OCI-M2 (cell line): ENCODE results near the gene OR14C36.
"Not testable (repeated sequence)": the region's sequence is repeated elsewhere in the genome, so short reads cannot be mapped to it uniquely, and the experiment has no call there.

Source experiments
- DNase-seq: peaks from one replicate; lab custom pipeline; 2025; ENCODE audit not compliant: unreplicated experiment; lab: John Stamatoyannopoulos, UW

The OR14C36 gene, protein sequence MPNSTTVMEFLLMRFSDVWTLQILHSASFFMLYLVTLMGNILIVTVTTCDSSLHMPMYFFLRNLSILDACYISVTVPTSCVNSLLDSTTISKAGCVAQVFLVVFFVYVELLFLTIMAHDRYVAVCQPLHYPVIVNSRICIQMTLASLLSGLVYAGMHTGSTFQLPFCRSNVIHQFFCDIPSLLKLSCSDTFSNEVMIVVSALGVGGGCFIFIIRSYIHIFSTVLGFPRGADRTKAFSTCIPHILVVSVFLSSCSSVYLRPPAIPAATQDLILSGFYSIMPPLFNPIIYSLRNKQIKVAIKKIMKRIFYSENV

DNA sequence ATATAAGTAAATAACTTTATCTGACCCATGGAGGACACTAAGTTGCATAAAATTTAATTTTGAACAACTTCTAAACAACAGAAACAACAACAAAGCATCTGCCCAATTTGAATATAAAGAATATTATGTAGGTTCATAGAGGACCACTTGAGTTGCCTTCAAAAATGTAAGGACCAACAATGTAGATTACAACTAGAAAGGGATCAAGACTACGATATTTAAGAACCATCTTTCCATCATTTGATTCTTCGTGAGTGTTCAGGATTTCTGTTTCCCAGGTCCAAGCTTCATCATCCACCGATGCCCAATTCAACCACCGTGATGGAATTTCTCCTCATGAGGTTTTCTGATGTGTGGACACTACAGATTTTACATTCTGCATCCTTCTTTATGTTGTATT lies at the start of gene OR14C36:
Gene OR14C36 (plus strand): TSS at position 301 of the 400 bp plus-strand sequence. CDS start 0 bp downstream, at position 301.
- no peak for DNase-seq

DNA sequence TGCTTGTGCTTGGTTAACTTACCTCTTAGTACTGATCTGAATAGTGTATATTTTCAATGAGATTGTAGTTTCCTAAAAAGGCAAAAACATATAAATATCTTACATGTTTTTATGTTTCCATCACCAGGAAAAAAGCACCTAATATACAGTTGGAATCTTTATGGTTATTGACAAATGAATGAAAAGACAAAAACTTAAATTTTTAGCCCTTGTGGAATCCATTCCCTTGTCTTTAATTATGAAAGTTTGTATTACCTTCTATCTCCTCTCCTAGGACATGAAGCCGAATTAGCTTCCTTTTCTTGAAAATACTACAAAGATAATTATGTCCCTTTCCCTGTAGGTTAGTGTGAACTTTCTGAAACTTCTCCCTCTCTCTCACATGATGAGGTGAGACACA lies 45.3 kb upstream of the OR14C36 start, which contains the start of gene OR2T12:
Gene OR2T12 (minus strand): TSS at position 101 of the 400 bp plus-strand sequence. CDS start 7,846 bp downstream, outside the sequence.
- DNase-seq: no peak

DNA sequence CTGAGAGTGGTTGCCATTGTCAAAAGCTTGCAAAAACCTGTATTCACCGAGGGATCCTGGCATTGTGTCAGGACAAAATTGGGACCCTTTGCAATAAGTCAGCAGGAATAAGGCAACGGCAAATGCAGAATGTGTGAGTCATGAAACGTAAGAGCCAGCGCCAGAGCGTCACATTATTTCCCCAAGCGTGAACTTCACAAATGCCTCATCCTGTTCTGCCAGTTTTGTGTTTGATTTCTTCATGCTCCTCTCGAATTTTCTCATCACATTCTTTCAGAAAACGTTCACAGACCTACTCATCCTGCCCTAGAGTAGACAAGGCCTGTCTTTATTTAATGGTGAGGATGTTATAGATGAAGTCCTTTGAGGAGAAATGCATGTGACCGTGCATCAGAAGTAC lies 42.9 kb upstream of the OR14C36 start:
- not testable (repeated sequence) for DNase-seq

DNA sequence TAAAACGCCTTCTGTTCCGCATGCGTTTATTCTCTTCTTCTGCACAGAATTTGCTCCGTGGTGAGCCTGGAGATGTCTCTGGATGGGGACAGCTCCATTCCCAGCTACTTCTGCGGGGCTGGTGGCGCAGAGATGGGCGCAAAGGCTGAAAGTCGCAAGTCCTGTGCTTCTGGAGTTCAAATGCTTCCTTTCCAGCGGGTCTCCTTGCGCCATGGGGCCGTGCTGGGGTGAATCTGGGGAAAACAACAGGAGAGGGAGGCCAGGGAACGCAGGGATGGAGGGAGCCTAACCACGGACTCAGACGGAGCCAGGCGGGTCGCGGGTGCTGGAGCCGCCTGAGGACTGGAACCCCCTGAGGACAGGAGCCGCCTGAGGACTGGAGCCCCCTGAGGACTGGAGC lies 42.5 kb upstream of the OR14C36 start:
- no peak for DNase-seq

DNA sequence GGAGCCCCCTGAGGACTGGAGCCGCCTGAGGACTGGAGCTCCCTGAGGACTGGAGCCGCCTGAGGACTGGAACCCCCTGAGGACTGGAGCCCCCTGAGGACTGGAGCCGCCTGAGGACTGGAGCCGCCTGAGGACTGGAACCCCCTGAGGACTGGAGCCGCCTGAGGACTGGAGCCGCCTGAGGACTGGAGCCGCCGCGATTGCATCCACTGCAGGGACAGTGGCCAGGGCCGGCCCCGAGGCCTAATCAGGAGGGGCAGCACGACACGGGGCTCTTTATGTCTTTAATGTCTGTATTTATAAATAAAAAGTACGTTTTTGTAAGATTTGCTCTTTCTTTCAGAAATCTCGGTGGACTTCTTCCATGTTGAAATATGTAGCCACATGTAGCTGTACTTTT lies 41.8 kb upstream of the OR14C36 start:
- not testable (repeated sequence) for DNase-seq

DNA sequence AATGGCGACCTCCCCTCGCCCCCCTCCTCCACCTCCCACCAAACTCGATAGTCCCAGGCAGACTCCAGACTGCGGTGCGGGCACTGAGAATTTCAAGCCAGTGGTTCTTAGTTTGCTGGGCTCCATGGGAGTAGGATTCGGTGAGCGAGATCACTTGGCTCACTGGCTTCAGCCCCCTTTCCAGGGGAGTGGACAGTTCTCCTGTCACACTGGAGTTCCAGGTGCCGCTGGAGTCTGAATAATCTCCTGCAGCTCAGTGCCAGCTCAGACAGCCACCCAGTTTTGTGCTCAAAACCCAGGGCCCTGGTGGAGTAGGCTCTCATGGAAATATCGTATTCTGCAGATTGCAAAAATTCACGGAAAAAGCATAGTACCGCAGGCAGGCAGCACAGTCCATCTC lies 31.8 kb upstream of the OR14C36 start:
- no peak for DNase-seq

DNA sequence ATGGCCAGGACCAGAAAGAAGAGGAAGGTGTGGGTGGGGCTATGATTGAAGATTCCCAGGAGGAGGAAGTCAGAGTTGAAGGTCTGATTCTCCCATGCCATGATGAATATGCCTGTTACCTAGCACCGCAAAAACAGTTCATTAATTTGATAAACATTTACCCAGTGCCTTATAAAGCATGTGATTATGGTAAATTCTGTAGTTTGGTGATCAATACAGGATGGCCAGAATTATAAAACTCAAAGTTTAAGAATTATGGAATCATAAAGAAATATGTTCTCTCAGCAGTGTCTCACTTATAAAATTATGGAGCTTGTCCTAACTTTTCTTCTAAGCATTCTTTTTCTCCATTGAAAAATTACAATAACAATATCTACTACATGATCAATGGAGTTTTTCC lies 24.1 kb upstream of the OR14C36 start, which contains the start of gene OR2M7:
Gene OR2M7 (minus strand): TSS at position 101 of the 400 bp plus-strand sequence. CDS start 0 bp downstream, at position 101.
- no peak for DNase-seq

DNA sequence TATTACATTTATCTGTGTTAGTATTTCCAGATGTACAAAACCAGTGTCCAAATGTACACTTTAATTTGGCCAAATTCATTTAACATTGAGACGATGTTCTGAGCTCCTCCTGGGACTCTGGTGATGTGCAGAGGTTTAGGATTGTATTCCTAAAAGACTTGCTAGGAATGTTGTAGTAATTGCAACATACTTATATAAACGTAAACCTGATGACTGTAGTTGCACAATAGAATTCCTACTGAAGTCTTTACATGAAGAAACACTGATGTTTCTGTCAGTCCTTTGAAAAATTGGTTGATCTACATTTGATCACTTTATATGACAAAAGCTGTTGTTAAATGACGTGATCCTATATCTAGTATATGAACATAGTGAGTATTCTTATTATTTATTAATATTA lies 5.1 kb upstream of the OR14C36 start:
- no peak for DNase-seq

DNA sequence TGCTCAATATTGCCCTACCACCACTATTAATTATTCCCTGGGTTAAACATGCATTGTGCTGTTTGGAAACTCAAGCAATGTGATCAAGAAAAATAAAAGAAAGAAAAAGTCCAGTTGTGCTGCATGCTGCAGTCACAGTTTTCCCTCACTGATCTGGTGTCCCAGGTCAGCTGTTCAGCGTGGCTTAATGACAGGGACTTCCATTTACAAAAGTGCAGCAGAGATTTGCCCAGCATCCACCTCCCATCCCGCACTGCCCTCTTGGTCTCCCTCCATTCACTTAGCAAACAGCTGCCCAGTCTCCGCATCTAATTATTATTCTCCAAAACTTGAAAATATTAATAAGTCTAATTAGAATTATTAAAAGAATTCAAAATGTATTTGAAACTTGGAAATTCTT lies 10.8 kb downstream of the OR14C36 start:
- no peak for DNase-seq

DNA sequence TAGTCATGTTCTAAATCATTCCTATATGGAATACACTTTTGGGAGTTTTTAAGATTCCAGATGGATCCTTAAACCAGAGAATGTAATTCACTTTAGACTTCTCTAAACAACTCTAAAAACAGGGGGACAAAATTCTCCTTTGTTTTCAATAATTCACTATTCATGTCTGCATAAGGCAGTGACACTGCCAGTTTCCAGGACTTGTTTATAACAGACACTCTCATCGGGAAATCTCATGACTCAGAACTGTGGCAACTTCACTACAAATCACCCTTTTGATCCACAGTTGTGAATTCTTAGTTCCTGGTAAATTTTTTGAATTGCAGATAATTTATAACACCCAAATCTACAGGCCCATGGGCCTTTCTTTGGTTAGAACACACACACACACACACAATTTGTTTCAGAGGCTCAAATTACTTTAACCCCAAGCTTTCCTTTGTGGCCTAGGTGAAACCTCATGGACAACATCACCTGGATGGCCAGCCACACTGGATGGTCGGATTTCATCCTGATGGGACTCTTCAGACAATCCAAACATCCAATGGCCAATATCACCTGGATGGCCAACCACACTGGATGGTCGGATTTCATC lies 12.6 kb downstream of the OR14C36 start, which contains the start of gene OR2T4:
Gene OR2T4 (plus strand): TSS at position 545 of the 595 bp plus-strand sequence. CDS start 0 bp downstream, at position 545.
- no peak for DNase-seq

DNA sequence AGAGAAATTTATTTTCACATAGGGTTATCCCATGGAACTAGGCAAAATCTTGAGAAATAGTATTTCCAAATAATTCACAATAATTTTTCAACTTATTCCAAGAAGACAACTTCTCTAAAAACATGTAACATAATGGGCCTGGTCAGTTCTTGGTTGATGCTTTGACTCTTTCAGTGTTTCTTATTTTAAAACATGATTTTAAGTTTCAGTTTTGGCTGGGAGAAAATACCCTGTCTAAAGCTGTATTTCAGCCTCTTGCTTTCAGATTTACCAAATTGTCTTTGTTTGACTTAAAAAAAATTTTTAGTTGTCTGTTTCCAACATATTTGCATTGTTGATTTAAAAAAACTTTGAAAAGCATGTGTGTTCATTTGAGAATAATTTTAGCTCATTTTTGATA lies 18.0 kb downstream of the OR14C36 start:
- no peak for DNase-seq

DNA sequence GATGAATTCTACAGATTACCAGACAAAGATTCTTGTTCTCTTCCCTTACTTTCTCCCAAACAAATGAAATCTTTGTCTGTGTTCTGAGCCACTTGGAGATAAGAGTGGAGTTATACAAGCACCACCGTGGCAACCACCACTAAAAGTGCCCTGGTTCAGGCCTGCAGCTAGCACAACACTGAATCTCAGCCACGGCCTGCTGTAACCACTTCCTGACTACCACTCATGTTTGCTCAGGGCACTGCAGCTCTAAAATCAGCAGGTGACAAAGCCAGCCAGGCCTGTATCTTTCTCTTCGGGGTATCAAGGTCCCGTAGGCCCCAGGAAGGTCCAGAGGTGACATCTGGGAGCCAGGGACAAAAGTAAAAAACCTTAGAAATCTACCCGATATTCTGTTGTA lies 23.8 kb downstream of the OR14C36 start:
- DNase-seq: no peak

DNA sequence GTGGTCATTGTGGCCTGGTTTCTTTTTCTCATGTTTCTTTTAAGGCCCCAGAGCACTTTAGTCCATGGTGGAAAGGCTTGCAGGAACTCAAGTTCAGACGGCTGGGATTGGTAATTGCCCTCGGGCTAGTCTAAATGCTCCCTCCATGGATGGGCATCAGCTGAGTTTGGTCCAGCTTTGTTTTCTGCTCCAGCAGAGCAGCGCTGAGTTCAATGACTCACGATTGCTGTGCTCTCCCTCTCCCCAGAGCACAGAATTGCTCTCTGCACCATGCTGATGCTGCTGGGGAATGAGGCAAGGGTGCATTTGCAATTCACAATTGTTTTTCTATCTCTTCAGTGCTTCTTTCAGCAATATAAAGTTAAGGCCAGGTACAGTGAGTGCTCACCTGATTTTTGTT lies 25.2 kb downstream of the OR14C36 start:
- DNase-seq: no peak

DNA sequence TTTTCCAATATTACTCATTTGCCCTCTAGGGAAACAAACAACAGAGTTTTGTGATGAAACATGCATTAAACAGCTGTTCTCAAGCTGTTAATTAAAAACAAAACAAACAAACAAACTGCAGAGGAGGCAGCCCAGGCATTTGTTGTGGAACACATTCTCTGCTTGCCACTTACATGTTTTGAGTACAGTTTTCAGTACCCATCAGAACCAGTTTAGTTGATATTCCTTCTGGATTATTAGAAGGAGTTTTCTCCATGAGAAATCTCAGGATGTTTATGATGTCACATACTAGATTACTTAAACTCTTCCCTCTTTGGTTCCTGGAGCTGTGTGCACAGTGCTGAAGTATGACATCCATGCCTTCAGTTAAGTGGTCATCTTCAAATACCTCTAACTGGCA lies 26.9 kb downstream of the OR14C36 start, which contains the start of gene OR2T6:
Gene OR2T6 (plus strand): TSS at position 301 of the 400 bp plus-strand sequence. CDS start 11,863 bp downstream, outside the sequence.
- no peak for DNase-seq

DNA sequence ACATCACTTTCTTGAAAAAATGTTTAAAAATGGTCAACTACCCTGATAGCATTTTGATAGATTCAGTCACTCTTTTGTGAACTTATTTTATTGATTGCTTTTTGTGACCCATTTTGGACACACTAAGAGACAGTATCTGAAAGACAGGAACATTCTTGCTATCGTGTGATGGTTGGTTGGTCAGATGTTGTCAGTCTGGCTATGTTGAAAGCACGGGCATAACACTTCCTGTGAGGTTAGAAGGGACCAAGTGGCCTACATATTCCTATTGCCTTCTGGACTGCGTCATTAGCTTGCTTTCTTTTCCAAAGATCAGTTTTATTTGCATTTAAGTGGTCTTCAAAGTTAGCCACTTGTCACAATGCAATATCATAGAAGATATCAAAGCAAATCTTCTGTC lies 28.3 kb downstream of the OR14C36 start:
- DNase-seq: no peak

DNA sequence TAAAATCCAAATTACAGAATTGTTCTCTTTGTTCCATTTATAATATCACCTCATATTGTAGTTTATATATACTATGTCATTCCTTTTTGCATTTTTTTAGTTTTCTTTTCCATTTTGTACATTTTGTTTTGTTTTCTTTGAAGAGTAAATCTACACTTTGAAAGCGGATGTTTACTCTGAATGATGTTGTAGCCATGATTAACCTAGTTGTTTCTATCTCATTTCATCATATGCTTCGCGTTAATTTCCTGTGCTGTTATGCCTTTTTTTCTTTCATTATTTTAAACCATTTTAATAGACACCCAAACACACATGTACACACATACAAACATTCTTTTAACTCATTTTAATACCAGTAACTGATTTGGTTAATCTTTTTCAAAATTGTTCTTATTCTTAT lies 32.3 kb downstream of the OR14C36 start:
- DNase-seq: no peak

DNA sequence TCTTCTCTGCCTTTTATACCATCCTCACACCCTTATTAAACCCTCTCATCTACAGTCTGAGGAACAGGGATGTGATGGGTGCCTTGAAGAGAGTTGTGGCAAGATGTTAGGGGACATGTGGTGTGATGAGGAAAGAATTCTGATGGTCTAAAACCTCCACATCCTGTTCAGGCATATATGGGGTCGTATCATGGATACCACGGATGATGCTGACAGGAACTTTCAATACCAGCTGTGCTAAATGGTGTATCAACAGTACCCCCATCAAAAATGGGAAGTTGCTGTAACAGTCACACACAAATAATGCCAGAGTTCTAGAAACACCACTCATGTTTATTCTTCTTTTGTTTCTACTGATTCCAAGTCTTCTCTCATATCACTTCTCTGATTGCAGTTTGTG lies 39.9 kb downstream of the OR14C36 start:
- no peak for DNase-seq

DNA sequence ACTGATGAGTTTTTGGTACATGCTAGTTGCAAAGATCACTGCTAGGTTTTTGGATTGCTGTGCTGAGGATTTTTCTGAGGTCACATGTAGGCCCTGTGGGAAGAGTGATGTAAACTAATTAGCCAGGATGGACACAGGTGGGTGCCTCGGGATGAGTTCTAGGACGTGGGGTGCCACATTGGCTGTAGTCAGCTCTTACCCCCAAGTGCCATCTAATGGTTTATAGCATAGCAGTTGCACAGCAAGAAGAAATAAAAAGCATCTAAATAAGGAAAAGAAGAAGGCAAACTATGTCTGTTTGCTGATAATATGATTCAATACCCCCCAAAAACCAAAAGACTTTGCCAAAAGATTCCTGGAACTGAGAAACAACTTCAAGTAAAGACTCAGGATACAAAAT lies 44.5 kb downstream of the OR14C36 start:
- no peak for DNase-seq
